ENCODE results near the gene BCAS4. TPM values are rescaled to one million over a fixed set of nuclear protein-coding genes. Genes with fewer than 3 reads are reported as not detected.
"Not testable (repeated sequence)": the region's sequence is repeated elsewhere in the genome, so short reads cannot be mapped to it uniquely, and the experiment has no call there.

BCAS4 gene
- total RNA-seq, 1 donor from 2014 or later = 12.9 TPM

DNA sequence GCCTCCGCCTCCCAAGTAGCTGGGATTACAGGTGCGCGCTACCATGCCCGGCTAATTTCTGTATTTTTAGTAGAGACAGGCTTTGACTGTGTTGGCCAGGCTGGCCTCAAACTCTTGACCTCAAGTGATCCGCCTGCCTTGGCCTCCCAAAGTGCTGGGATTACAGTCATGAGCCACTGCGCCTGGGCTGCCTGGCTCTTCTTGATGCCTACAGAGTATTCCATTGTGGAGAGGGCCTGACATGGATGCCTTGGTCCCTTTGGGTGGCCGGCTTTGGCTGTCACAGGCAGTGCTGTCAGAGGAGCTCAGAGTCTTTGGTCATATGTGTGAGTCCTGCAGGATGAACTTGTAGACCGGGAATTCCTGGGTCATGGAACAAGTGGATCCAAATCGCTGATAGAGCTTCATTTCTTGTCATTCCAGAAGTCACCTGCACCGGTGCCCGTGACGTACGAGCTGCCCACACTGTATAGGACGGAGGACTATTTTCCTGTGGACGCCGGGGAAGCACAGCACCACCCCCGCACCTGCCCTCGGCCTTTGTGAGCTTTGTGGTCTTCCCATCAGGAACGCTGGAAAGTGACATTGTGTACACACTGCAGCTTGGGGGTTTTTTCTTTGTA is 81.3 kb downstream of the BCAS4 start:
- Mint-ChIP-seq H3K36me3 (peaks cover 14% of the 10 kb centered on the region), H3K4me3 (no peak overlapping the region), H3K9me3 (no peaks in the 10 kb centered on the region), H3K4me1 (peaks cover 12% of the 10 kb centered on the region), H3K27me3 (ENCODE audit: low read depth) (no peaks in the 10 kb centered on the region), H3K27ac (no peak overlapping the region)
- DNase-seq (ENCODE audit: low spot score in 2 of 2, unreplicated experiment in 2 of 2) = no peak
- TF ChIP-seq, protein P1, sequence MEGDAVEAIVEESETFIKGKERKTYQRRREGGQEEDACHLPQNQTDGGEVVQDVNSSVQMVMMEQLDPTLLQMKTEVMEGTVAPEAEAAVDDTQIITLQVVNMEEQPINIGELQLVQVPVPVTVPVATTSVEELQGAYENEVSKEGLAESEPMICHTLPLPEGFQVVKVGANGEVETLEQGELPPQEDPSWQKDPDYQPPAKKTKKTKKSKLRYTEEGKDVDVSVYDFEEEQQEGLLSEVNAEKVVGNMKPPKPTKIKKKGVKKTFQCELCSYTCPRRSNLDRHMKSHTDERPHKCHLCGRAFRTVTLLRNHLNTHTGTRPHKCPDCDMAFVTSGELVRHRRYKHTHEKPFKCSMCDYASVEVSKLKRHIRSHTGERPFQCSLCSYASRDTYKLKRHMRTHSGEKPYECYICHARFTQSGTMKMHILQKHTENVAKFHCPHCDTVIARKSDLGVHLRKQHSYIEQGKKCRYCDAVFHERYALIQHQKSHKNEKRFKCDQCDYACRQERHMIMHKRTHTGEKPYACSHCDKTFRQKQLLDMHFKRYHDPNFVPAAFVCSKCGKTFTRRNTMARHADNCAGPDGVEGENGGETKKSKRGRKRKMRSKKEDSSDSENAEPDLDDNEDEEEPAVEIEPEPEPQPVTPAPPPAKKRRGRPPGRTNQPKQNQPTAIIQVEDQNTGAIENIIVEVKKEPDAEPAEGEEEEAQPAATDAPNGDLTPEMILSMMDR (IDR thresholded peaks at IDR 0.05; ENCODE audit: unreplicated experiment) = no peak

DNA sequence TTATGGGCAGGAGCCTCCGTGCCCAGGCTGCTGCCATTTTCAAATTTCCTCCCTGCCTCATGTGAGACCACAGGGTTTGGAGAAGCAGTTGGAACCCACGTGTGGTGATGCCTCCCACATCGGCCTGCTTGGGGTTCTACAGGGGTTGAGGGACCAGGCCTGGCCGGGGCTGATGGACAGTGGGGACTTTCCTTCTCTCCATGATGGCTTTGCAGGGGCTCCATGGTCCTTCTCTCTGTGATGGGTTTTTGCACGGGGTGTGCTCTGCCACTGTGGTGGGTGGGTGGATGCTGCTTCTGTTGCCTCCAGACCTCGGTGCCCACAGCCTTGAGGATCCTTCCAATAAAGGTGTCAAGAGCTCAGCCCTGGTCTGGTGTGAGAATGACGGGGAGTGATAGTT is 82.0 kb downstream of the BCAS4 start:
- Mint-ChIP-seq H3K9me3 (no peaks in the 10 kb centered on the region), H3K4me3 (no peak overlapping the region), H3K27me3 (ENCODE audit: low read depth) (no peaks in the 10 kb centered on the region), H3K36me3 (peaks cover 14% of the 10 kb centered on the region), H3K27ac (no peak overlapping the region), H3K4me1 (peaks cover 5% of the 10 kb centered on the region)
- TF ChIP-seq, protein P1 (IDR thresholded peaks at IDR 0.05; ENCODE audit: unreplicated experiment) = no peak
- no peak for DNase-seq (ENCODE audit: low spot score in 2 of 2, unreplicated experiment in 2 of 2)

DNA sequence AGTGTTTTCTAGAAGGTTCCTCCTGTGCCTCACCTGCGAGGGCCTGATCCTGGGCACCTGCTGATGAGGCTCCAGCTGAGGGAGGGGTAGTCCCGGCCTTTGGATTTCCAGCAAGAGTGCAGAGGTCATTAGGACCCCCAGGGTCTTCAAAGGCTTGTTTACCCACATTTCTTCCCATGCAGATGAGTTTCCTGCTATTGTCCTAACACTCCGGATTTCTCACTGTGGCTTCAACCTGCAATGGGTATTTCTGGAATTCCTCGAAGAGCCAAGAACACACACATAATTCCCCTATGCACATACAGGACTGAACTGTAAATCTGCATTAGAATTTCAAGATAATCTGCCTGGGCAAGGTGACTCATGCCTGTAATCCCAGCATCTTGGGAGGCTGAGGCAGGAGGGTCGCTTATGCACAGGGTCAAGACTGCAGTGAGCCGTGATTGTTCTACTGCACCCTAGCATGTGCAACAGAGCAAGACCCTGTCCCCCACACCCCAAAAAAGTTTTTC is 82.4 kb downstream of the BCAS4 start:
- H3K27ac Mint-ChIP-seq = no peak overlapping the region
- no peak for DNase-seq (ENCODE audit: low spot score in 2 of 2, unreplicated experiment in 2 of 2)
- H3K27me3 Mint-ChIP-seq (ENCODE audit: low read depth) = no peaks in the 10 kb centered on the region
- TF ChIP-seq, protein P1 (IDR thresholded peaks at IDR 0.05; ENCODE audit: unreplicated experiment) = no peak
- peaks cover 15% of the 10 kb centered on the region for H3K36me3 Mint-ChIP-seq
- H3K4me1 Mint-ChIP-seq = peaks cover 5% of the 10 kb centered on the region
- H3K4me3 Mint-ChIP-seq = no peak overlapping the region
- peaks cover under 1% of the 10 kb centered on the region for H3K9me3 Mint-ChIP-seq

DNA sequence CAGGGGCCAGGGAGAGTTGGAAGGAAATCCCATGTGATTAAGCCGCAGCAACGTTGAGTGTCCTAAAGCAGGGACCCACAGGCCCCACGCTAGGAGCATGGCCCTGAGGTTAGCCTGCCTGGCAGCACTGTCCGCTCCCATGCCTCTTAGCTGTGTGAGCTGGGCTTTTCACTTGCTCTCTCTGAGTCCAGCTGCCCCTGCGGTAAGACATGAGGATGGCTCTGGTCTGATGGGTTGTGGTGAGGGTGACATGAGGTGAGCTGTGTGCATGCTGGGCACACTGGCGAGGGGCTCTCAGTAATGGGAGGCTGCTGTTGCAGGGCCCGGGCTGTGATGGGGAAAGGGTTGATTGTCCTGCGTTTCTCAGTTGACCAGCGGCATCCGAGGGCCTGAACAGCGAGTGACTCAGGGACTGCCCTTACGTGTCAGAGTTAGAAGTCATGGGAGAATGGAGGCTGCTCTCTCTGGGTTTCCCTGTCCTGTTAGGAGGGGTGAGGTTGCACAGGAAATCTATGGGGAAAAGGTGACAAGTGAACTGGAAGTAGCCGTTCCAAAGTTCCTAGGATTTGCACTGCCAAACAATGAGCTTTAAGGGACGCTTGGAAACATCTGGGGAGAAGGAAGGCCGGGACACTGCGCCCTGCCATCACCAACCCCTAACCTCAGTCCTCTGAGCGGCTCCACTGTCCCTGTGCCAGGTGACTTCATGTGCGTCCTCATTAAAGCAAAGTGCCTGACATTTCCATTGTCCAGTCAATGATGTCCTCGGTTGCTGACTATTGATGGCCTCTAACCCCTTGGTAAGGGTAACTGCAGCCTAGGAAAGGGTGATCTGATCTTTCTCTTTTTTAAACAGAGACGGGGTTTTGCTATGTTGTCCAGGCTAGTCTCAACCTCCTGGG is 85.0 kb downstream of the BCAS4 start:
- TF ChIP-seq, protein P1 (IDR thresholded peaks at IDR 0.05; ENCODE audit: unreplicated experiment) = no peak
- no peak overlapping the region for H3K27ac Mint-ChIP-seq
- H3K4me1 Mint-ChIP-seq = no peaks in the 10 kb centered on the region
- no peak for DNase-seq (ENCODE audit: low spot score in 2 of 2, unreplicated experiment in 2 of 2)
- no peak overlapping the region for H3K4me3 Mint-ChIP-seq
- H3K36me3 Mint-ChIP-seq = peaks cover 24% of the 10 kb centered on the region
- H3K9me3 Mint-ChIP-seq = peaks cover 10% of the 10 kb centered on the region
- no peaks in the 10 kb centered on the region for H3K27me3 Mint-ChIP-seq (ENCODE audit: low read depth)

DNA sequence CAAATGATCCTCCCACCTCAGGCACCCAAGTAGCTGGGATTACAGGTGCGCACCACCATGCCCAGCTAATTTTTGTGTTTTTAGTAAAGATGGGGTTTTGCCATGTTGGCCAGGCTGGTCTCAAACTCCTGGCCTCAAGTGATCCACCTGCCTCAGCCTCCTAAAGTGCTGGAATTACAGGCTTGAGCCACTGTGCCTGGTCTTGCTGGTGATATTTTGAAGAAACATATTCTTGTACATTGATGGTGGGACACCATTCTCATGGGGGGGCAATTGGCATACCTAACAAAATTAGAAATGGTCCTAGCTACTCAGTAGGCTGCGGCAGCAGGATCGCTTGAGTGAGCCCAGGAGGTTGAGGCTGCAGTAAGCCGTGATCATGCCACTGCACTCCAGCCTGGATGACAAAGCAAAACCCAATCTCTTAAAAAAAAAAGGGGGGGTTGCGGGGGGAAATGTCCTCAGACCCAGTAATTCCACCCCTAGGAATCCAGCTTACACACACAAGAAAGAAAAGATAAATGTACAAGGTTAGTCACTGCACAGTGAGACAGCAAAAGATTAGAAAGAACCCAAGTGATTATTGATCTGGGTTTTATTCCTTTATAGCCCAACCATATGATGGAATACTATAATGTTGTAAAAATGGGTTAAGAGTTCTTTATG is 87.0 kb downstream of the BCAS4 start:
- peaks cover 10% of the 10 kb centered on the region for H3K9me3 Mint-ChIP-seq
- not testable (repeated sequence) for H3K4me1 Mint-ChIP-seq; H3K27ac Mint-ChIP-seq; H3K27me3 Mint-ChIP-seq (ENCODE audit: low read depth); DNase-seq (ENCODE audit: low spot score in 2 of 2, unreplicated experiment in 2 of 2); H3K4me3 Mint-ChIP-seq
- peaks cover 22% of the 10 kb centered on the region for H3K36me3 Mint-ChIP-seq

Data from mesothelial cell of epicardium (in vitro differentiated cells).